AG10803 (cell line): ENCODE results near the gene CD248.

ENCODE experiments used
- DNase-seq: peaks from one replicate; pipeline ENCODE4 v3.0.0; 2010; ENCODE audit warnings: low read depth
- H3K4me3 ChIP-seq: 2 replicates; pipeline ENCODE4 v1.5.1; 2011; ENCODE audit warnings: mild to moderate bottlenecking, low read length, control low read depth
- CTCF ChIP-seq: conservative IDR thresholded peaks from 2 replicates; pipeline ENCODE4 v1.5.1; 2011; ENCODE audit warnings: mild to moderate bottlenecking, low read length, control low read depth, inconsistent platforms

Gene CD248

GRCh38 chr11:66265531-66266377, 51.1 kb downstream of the CD248 start:
- H3K4me3 ChIP-seq: no peak overlapping the region
- DNase-seq: no peak
- no peak for TF ChIP-seq CTCF

GRCh38 chr11:66264914-66265313, 51.9 kb downstream of the CD248 start:
- H3K4me3 ChIP-seq: no peak overlapping the region
- DNase-seq: no peak
- peak; percentile 20 for TF ChIP-seq CTCF
